Brain microvascular endothelial cell (primary cell): ENCODE measurements around the gene TSHZ3.

Experiments used
- DNase-seq: peaks from one replicate; pipeline ENCODE4 v3.0.0-alpha.2; 2020
- H3K27ac ChIP-seq: fragments of 250-450 bp; sonication (Bioruptor Pico); 2 replicates; pipeline ENCODE4 v1.5.1; 2020; ENCODE audit warnings: mild to moderate bottlenecking, moderate library complexity
- H3K27me3 ChIP-seq: fragments of 250-450 bp; sonication (Bioruptor Pico); replicated peaks from 2 replicates; pipeline ENCODE4 v1.5.1; 2020; ENCODE audit warnings: mild to moderate bottlenecking
- H3K36me3 ChIP-seq: fragments of 250-450 bp; sonication (Bioruptor Pico); replicated peaks from 2 replicates; pipeline ENCODE4 v1.5.1; 2020; ENCODE audit warnings: mild to moderate bottlenecking
- H3K4me3 ChIP-seq: 2 replicates; pipeline ENCODE4 v1.5.1; 2011; ENCODE audit warnings: low read depth, mild to moderate bottlenecking, control low read depth, low read length, moderate library complexity
- CTCF ChIP-seq: IDR thresholded peaks from 2 replicates; pipeline ENCODE4 v1.5.1; 2011; ENCODE audit warnings: low read depth, mild to moderate bottlenecking, moderate library complexity, low read length, control low read depth, inconsistent platforms; ENCODE audit errors: missing control alignments
- in situ Hi-C: cut with HindIII; loops from 2 replicates; pipeline ENCODE4 v1.10.0; 2017; ENCODE audit warnings: low sequenced_read_pairs, low pct_ligation_motif_present

TSHZ3 gene

GRCh38 chr19:31387717-31388301, 38.6 kb upstream of the TSHZ3 start:
- no peaks in the 10 kb centered on the region for H3K27me3 ChIP-seq
- TF ChIP-seq CTCF: no peak
- in situ Hi-C loops: no loop called here
- no peak for DNase-seq
- no peak overlapping the region for H3K4me3 ChIP-seq
- H3K36me3 ChIP-seq: no peaks in the 10 kb centered on the region
- H3K27ac ChIP-seq: no peak overlapping the region

- in situ Hi-C loops: no loop called here
- Histone ChIP-seq H3K36me3 (no peaks in the 10 kb centered on the region), H3K4me3 (no peak overlapping the region), H3K27me3 (no peaks in the 10 kb centered on the region), H3K27ac (no peak overlapping the region)
- TF ChIP-seq CTCF: no peak
- DNase-seq: no peak
Measured at GRCh38 chr19:31386806-31387205, 37.6 kb upstream of the TSHZ3 start.

GRCh38 chr19:31385744-31386143, 36.5 kb upstream of the TSHZ3 start:
- H3K36me3 ChIP-seq: no peaks in the 10 kb centered on the region
- in situ Hi-C loops: no loop called here
- H3K27me3 ChIP-seq: no peaks in the 10 kb centered on the region
- H3K27ac ChIP-seq: no peak overlapping the region
- DNase-seq: no peak
- no peak overlapping the region for H3K4me3 ChIP-seq
- no peak for TF ChIP-seq CTCF

- Histone ChIP-seq H3K27me3 (no peaks in the 10 kb centered on the region), H3K36me3 (no peaks in the 10 kb centered on the region), H3K27ac (no peak overlapping the region), H3K4me3 (no peak overlapping the region)
- in situ Hi-C loops: no loop called here
- no peak for DNase-seq
- TF ChIP-seq CTCF: no peak
Measured at GRCh38 chr19:31383553-31383952, 34.3 kb upstream of the TSHZ3 start.

- Histone ChIP-seq H3K4me3 (no peak overlapping the region), H3K27me3 (no peaks in the 10 kb centered on the region), H3K27ac (no peak overlapping the region), H3K36me3 (no peaks in the 10 kb centered on the region)
- no peak for TF ChIP-seq CTCF
- in situ Hi-C loops: no loop called here
- DNase-seq: no peak
Measured at GRCh38 chr19:31380854-31381253, 31.6 kb upstream of the TSHZ3 start.

GRCh38 chr19:31378404-31378803, 29.2 kb upstream of the TSHZ3 start:
- Histone ChIP-seq H3K4me3 (no peak overlapping the region), H3K36me3 (no peaks in the 10 kb centered on the region), H3K27ac (peak overlapping the region; percentile 7), H3K27me3 (no peaks in the 10 kb centered on the region)
- DNase-seq: peak; percentile 84
- TF ChIP-seq CTCF: no peak
- in situ Hi-C loops: no loop called here
